CD4-positive, alpha-beta T cell (primary cell): ENCODE data around the gene ME3. TPM values are rescaled to one million over a fixed set of nuclear protein-coding genes. Genes with fewer than 3 reads are reported as not detected.
"Not testable (repeated sequence)": the region's sequence is repeated elsewhere in the genome, so short reads cannot be mapped to it uniquely, and the experiment has no call there.

Source experiments
- ATAC-seq: fragments of 200-7000 bp; cut with Tn5 transposase; one replicate; pipeline ENCODE4 v1.10.0; 2022; ENCODE audit warnings: mild to moderate bottlenecking; ENCODE audit not compliant: poor library complexity
- CTCF ChIA-PET: fragments of 350-600 bp; sonication (Branson Sonifier 250); formaldehyde crosslinking; loops from one replicate; lab custom pipeline; 2021; ENCODE audit warnings: antibody characterized with exemption, inconsistent platforms; lab: Charles Lee
- POLR2A ChIA-PET: fragments of 350-600 bp; sonication (Branson Sonifier 250); formaldehyde crosslinking; loops from one replicate; lab custom pipeline; 2021; ENCODE audit warnings: antibody characterized with exemption, inconsistent platforms; lab: Charles Lee
- DNase-seq, 14 experiments: peaks; one replicate each; pipeline ENCODE4 v3.0.0-alpha.2; 2013 to 2020; ENCODE audit warnings: mixed read lengths in 2 of 14
- H3K27ac ChIP-seq, 2 donors: one replicate each; pipeline versions ENCODE4 v1.5.1 to v1.7.0; 2013; ENCODE audit warnings: low read length in 2 of 2, low read depth in 1 of 2, mild to moderate bottlenecking in 1 of 2
- H3K27me3 ChIP-seq, 2 experiments: 1 replicate in 1 of 2; 2 replicates in 1 of 2; pipeline versions ENCODE4 v1.6.1 to v1.7.0; 2013; ENCODE audit warnings: low read length in 2 of 2, control low read depth in 1 of 2, mild to moderate bottlenecking in 1 of 2, moderate library complexity in 1 of 2; ENCODE audit not compliant: insufficient read depth in 2 of 2, control insufficient read depth in 1 of 2
- H3K36me3 ChIP-seq: one replicate; pipeline ENCODE4 v1.6.1; 2013; ENCODE audit warnings: low read length, control low read depth; ENCODE audit not compliant: insufficient read depth
- H3K4me1 ChIP-seq: one replicate; pipeline ENCODE4 v1.6.1; 2013; ENCODE audit warnings: low read length, control low read depth; ENCODE audit not compliant: insufficient read depth
- H3K4me3 ChIP-seq: one replicate; pipeline ENCODE4 v1.5.1; 2013; ENCODE audit warnings: mild to moderate bottlenecking, low read length, moderate library complexity
- H3K9me3 ChIP-seq, 2 experiments: 1 replicate in 1 of 2; 2 replicates in 1 of 2; pipeline versions ENCODE4 v1.6.1 to v1.7.0; 2013; ENCODE audit warnings: low read length in 2 of 2, mild to moderate bottlenecking in 2 of 2, control low read depth in 1 of 2, moderate library complexity in 1 of 2; ENCODE audit not compliant: control insufficient read depth in 1 of 2, insufficient read depth in 1 of 2
- H3K27ac Mint-ChIP-seq: one replicate; pipeline ENCODE4 v1.8.0; 2020; ENCODE audit warnings: mixed read lengths
- H3K27me3 Mint-ChIP-seq: one replicate; pipeline ENCODE4 v1.8.0; 2021; ENCODE audit warnings: mixed read lengths
- H3K36me3 Mint-ChIP-seq: one replicate; pipeline ENCODE4 v1.8.0; 2021; ENCODE audit warnings: low read depth, mixed read lengths
- H3K4me1 Mint-ChIP-seq: one replicate; pipeline ENCODE4 v1.8.0; 2021; ENCODE audit warnings: low read depth, mixed read lengths
- H3K4me3 Mint-ChIP-seq: one replicate; pipeline ENCODE4 v1.8.0; 2020; ENCODE audit warnings: mild to moderate bottlenecking, mixed read lengths
- H3K9me3 Mint-ChIP-seq: one replicate; pipeline ENCODE4 v1.8.0; 2020; ENCODE audit warnings: mixed read lengths
- CTCF ChIP-seq: fragments of 200-600 bp; IDR thresholded peaks from one replicate; pipeline ENCODE4 v1.8.0; 2022; ENCODE audit warnings: antibody characterized with exemption, mild to moderate bottlenecking
- intact Hi-C, 2 experiments: fragments of 100-400 bp; cut with DNase I in 1 of 2; cut with micrococcal nuclease in 1 of 2; formaldehyde crosslinking; loops; one replicate each; pipeline versions ENCODE4 v1.15.1 to v1.9.0; 2023 to 2025; cut with DNase I, micrococcal nuclease
- total RNA-seq, 174 experiments: library from RNA in 2 of 174; stranded (reverse) in 2 of 174; gene quantifications; one replicate each; pipeline ENCODE4 v1.2.3 and lab custom pipeline; 2021 to 2026

Gene ME3
- total RNA-seq, 2 experiments from 2014 or later: 9.1 to 10.6 TPM

DNA sequence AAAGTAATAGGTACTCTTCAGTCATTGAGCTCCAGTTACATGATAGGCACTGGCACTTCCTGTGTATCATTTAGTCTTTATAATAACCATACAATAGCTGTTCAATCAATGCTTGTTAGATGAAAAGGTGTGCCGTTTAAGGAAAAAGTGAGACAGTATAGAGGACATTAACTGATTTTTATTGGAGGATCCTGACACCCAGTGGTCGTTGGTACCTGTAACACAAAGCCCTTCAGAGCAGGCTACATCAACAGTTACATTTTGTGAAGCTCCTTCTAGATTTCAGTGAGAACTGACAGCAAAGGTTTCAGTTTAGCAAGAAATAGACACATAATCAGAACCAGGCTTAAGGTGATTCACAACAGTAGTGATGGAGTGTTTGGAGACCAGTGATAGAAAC lies 253.5 kb downstream of the ME3 start:
- intact Hi-C loops: no loop called here
- Mint-ChIP-seq H3K9me3 (no peaks in the 10 kb centered on the region), H3K4me3 (no peak overlapping the region), H3K27ac (no peak overlapping the region), H3K27me3 (no peaks in the 10 kb centered on the region), H3K36me3 (no peaks in the 10 kb centered on the region), H3K4me1 (no peaks in the 10 kb centered on the region)
- H3K9me3 ChIP-seq: no peaks in the 10 kb centered on the region
- ATAC-seq (no peak), DNase-seq (no peak)
- H3K4me3 ChIP-seq: no peak overlapping the region
- H3K27ac ChIP-seq: no peak overlapping the region
- no peaks in the 10 kb centered on the region for H3K27me3 ChIP-seq
- ChIA-PET POLR2A (no interaction called here), CTCF (no interaction called here)
- H3K36me3 ChIP-seq: no peaks in the 10 kb centered on the region
- H3K4me1 ChIP-seq: no peaks in the 10 kb centered on the region
- no peak for TF ChIP-seq CTCF

DNA sequence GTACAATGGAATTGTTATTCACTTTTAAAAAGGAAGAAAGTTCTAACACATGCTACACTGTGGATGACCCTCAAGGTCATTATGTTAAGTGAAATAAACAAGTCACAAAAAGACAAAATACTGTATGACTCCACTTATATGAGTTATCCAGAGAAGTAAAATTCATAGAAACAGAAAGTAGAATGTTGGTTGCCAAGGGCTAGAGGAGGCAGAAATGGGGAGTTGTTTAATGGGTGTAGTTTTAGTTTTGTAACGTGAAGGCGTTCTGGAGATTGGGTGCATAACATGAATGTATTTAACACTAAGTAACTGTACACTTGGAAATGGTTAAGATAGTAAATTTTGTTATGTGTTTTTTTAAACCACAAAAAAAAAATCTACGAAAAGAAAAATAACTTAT lies 253.9 kb downstream of the ME3 start:
- Mint-ChIP-seq H3K36me3 (no peaks in the 10 kb centered on the region), H3K9me3 (no peaks in the 10 kb centered on the region), H3K4me1 (no peaks in the 10 kb centered on the region), H3K4me3 (no peak overlapping the region), H3K27ac (no peak overlapping the region), H3K27me3 (no peaks in the 10 kb centered on the region)
- H3K27ac ChIP-seq: no peak overlapping the region
- H3K4me3 ChIP-seq: no peak overlapping the region
- H3K27me3 ChIP-seq: no peaks in the 10 kb centered on the region
- no peaks in the 10 kb centered on the region for H3K9me3 ChIP-seq
- intact Hi-C loops: no loop called here
- POLR2A ChIA-PET: no interaction called here
- TF ChIP-seq CTCF: no peak
- no peaks in the 10 kb centered on the region for H3K36me3 ChIP-seq
- no peak for DNase-seq
- no peaks in the 10 kb centered on the region for H3K4me1 ChIP-seq
- CTCF ChIA-PET: no interaction called here
- ATAC-seq: no peak

DNA sequence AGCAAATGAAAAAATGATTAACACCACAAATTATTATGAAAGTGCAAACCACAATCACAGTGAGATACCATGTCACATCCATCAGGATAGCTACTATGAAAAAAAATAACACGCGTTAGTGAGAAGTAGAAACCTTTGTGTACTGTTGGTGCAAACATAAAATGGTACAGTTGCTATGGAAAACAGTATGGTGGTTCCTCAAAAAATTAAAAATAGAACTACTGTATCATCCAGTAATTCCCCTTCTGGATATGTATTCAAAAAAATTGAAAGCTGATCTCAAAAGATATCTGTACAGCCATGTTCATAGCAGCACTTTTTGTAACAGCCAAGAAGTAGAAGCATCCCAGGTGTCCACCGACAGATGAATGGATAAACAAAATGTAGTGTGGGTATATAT lies 254.3 kb downstream of the ME3 start:
- ATAC-seq: no peak
- ChIA-PET CTCF (no interaction called here), POLR2A (no interaction called here)
- Mint-ChIP-seq H3K27ac (no peak overlapping the region), H3K27me3 (no peaks in the 10 kb centered on the region), H3K4me1 (no peaks in the 10 kb centered on the region), H3K9me3 (no peaks in the 10 kb centered on the region), H3K4me3 (no peak overlapping the region), H3K36me3 (no peaks in the 10 kb centered on the region)
- DNase-seq: no peak
- TF ChIP-seq CTCF: no peak
- Histone ChIP-seq H3K36me3 (no peaks in the 10 kb centered on the region), H3K27me3 (no peaks in the 10 kb centered on the region), H3K4me1 (no peaks in the 10 kb centered on the region), H3K27ac (no peak overlapping the region), H3K9me3 (no peaks in the 10 kb centered on the region), H3K4me3 (no peak overlapping the region)
- intact Hi-C loops: no loop called here

- ATAC-seq, H3K4me1 Mint-ChIP-seq, H3K4me1 ChIP-seq, H3K9me3 ChIP-seq, H3K27me3 Mint-ChIP-seq, H3K27ac Mint-ChIP-seq, H3K36me3 ChIP-seq, H3K4me3 ChIP-seq, H3K36me3 Mint-ChIP-seq, intact Hi-C loops, H3K27me3 ChIP-seq, DNase-seq, H3K9me3 Mint-ChIP-seq, H3K4me3 Mint-ChIP-seq, POLR2A ChIA-PET, H3K27ac ChIP-seq: not testable (repeated sequence)
- CTCF ChIA-PET: interaction anchor here (0.7 kb wide), 1 partner anchor 55 kb away, joined by 3 read pairs; no protein-coding TSS in a partner anchor
Observed at GRCh38 chr11:86416951-86417350, 255.5 kb downstream of the ME3 start.
